B cell (primary cell): Measurements from ENCODE around the gene PRRX1. TPM values are rescaled to one million over a fixed set of nuclear protein-coding genes. Genes with fewer than 3 reads are reported as not detected.

ENCODE experiments used
- ATAC-seq: fragments of 200-7000 bp; cut with Tn5 transposase; one replicate; pipeline ENCODE4 v1.10.0; 2021; ENCODE audit warnings: low read depth, mild to moderate bottlenecking, moderate number of reproducible peaks, moderate library complexity
- CTCF ChIA-PET: fragments of 350-600 bp; sonication (Branson Sonifier 250); formaldehyde crosslinking; loops from one replicate; lab custom pipeline; 2021; ENCODE audit warnings: antibody characterized with exemption, inconsistent platforms; lab: Charles Lee
- POLR2A ChIA-PET: fragments of 350-600 bp; sonication (Branson Sonifier 250); formaldehyde crosslinking; loops from one replicate; lab custom pipeline; 2021; ENCODE audit warnings: antibody characterized with exemption; lab: Charles Lee
- DNase-seq: peaks from one replicate; pipeline ENCODE4 v3.0.0; 2013
- H2AFZ ChIP-seq: 2 replicates; pipeline ENCODE4 v1.6.1; 2012; ENCODE audit warnings: mild to moderate bottlenecking, low read depth, low read length; ENCODE audit not compliant: insufficient read depth, poor library complexity, severe bottlenecking
- H3K27ac ChIP-seq, 2 donors: 1 replicate in 1 of 2; 2 replicates in 1 of 2; pipeline ENCODE4 v1.5.1; 2012 to 2013; ENCODE audit warnings: low read length in 2 of 2, mild to moderate bottlenecking in 2 of 2, moderate library complexity in 1 of 2
- H3K27me3 ChIP-seq, 4 experiments: fragments of 200-600 bp in 1 of 4; sonication (generic) in 1 of 4; replicated peaks in 1 of 4; 1 replicate in 2 of 4; 2 replicates in 2 of 4; pipeline versions ENCODE4 v1.6.1 to v1.7.0; 2013 to 2016; ENCODE audit warnings: low read length in 3 of 4, mild to moderate bottlenecking in 2 of 4, mixed read lengths in 1 of 4, moderate library complexity in 1 of 4; ENCODE audit not compliant: insufficient read depth in 4 of 4, control insufficient read depth in 3 of 4; ENCODE audit errors: control extremely low read depth in 1 of 4
- H3K36me3 ChIP-seq, 2 experiments: replicated peaks in 1 of 2; 1 replicate in 1 of 2; 2 replicates in 1 of 2; pipeline versions ENCODE4 v1.6.1 to v1.7.1; 2013; ENCODE audit warnings: low read length in 1 of 2; ENCODE audit not compliant: insufficient read depth in 2 of 2, control insufficient read depth in 1 of 2; ENCODE audit errors: control extremely low read depth in 1 of 2, extremely low read depth in 1 of 2
- H3K4me1 ChIP-seq, 2 donors: fragments of 200-600 bp in 1 of 2; sonication (generic) in 1 of 2; 1 replicate in 1 of 2; 2 replicates in 1 of 2; pipeline versions ENCODE4 v1.5.1 to v1.6.1; 2013 to 2017; ENCODE audit warnings: low read length in 2 of 2; ENCODE audit not compliant: control insufficient read depth in 2 of 2, insufficient read depth in 2 of 2
- H3K4me2 ChIP-seq: replicated peaks from 2 replicates; pipeline ENCODE3; 2012; ENCODE audit warnings: mild to moderate bottlenecking, low read depth, low read length; ENCODE audit not compliant: poor library complexity, severe bottlenecking
- H3K4me3 ChIP-seq, 5 experiments: fragments of 200-600 bp in 1 of 5; sonication (generic) in 1 of 5; 1 replicate in 3 of 5; 2 replicates in 2 of 5; pipeline versions ENCODE4 v1.5.1 to v1.7.0; 2011 to 2016; ENCODE audit warnings: low read length in 4 of 5, mild to moderate bottlenecking in 4 of 5, low read depth in 2 of 5, control low read depth in 1 of 5, moderate library complexity in 1 of 5; ENCODE audit not compliant: insufficient read depth in 1 of 5; ENCODE audit errors: control extremely low read depth in 1 of 5, extremely low read depth in 1 of 5
- H3K79me2 ChIP-seq: fragments of 200-600 bp; sonication (generic); one replicate; pipeline ENCODE4 v1.6.0; 2016; ENCODE audit warnings: low read length; ENCODE audit not compliant: control insufficient read depth, insufficient read depth
- H3K9ac ChIP-seq: fragments of 200-600 bp; sonication (generic); 2 replicates; pipeline ENCODE4 v1.6.1; 2017; ENCODE audit warnings: mild to moderate bottlenecking, low read length, moderate library complexity
- H3K9me3 ChIP-seq, 3 donors: one replicate each; pipeline versions ENCODE4 v1.6.1 to v1.7.1; 2013; ENCODE audit warnings: low read length in 2 of 3; ENCODE audit not compliant: control insufficient read depth in 2 of 3, insufficient read depth in 1 of 3; ENCODE audit errors: control extremely low read depth in 1 of 3
- H4K20me1 ChIP-seq: 2 replicates; pipeline ENCODE4 v1.6.0; 2012; ENCODE audit warnings: mild to moderate bottlenecking, low read length; ENCODE audit not compliant: insufficient read depth, control insufficient read depth, poor library complexity, severe bottlenecking
- H3K27ac Mint-ChIP-seq: one replicate; pipeline ENCODE4 v1.8.0; 2021; ENCODE audit warnings: mixed read lengths
- H3K27me3 Mint-ChIP-seq: one replicate; pipeline ENCODE4 v1.8.0; 2021; ENCODE audit warnings: mixed read lengths
- H3K4me1 Mint-ChIP-seq: one replicate; pipeline ENCODE4 v1.8.0; 2021; ENCODE audit warnings: mixed read lengths
- H3K4me3 Mint-ChIP-seq: one replicate; pipeline ENCODE4 v1.8.0; 2021; ENCODE audit warnings: mixed read lengths
- H3K9me3 Mint-ChIP-seq: one replicate; pipeline ENCODE4 v1.8.0; 2022; ENCODE audit warnings: mixed read lengths; ENCODE audit not compliant: insufficient read depth
- EZH2 ChIP-seq: IDR thresholded peaks from 2 replicates; pipeline ENCODE4 v1.6.1; 2012; ENCODE audit warnings: borderline replicate concordance, low read depth, mild to moderate bottlenecking, moderate library complexity, low read length; ENCODE audit not compliant: insufficient read depth, poor library complexity, severe bottlenecking
- WGBS: methylation state at CpG from one replicate; pipeline ENCODE4 v1.1.5; 2013; ENCODE audit warnings: missing lambda C conversion rate; ENCODE audit not compliant: insufficient coverage; 5-methylcytosine and 5-hydroxymethylcytosine counted together
- intact Hi-C: fragments of 100-400 bp; cut with micrococcal nuclease; formaldehyde crosslinking; loops from one replicate; pipeline ENCODE4 v1.10.0; 2022
- polyA plus RNA-seq: library from polyadenylated mRNA; depleted of rRNA; stranded (reverse); fragments of >200 nt; gene quantifications from 2 replicates; pipeline ENCODE4 v1.2.3, GENCODE V29; 2012
- total RNA-seq, 2 donors: library from RNA; stranded (reverse); fragments of 120-200 nt in 1 of 2; gene quantifications; 1 replicate in 1 of 2; 2 replicates in 1 of 2; pipeline versions ENCODE4 v1.2.3 to v1.2.4, GENCODE V29; 2013 to 2022
- TF ChIP-seq, protein P1 (sequence below): fragments of 200-600 bp; IDR thresholded peaks from one replicate; pipeline ENCODE4 v1.8.0; 2022; ENCODE audit warnings: antibody characterized with exemption, mild to moderate bottlenecking

Gene PRRX1
- total and polyA plus RNA-seq, 2 donors (not counting 1 experiment from before 2014, with no cell fraction given), result not detected

DNA sequence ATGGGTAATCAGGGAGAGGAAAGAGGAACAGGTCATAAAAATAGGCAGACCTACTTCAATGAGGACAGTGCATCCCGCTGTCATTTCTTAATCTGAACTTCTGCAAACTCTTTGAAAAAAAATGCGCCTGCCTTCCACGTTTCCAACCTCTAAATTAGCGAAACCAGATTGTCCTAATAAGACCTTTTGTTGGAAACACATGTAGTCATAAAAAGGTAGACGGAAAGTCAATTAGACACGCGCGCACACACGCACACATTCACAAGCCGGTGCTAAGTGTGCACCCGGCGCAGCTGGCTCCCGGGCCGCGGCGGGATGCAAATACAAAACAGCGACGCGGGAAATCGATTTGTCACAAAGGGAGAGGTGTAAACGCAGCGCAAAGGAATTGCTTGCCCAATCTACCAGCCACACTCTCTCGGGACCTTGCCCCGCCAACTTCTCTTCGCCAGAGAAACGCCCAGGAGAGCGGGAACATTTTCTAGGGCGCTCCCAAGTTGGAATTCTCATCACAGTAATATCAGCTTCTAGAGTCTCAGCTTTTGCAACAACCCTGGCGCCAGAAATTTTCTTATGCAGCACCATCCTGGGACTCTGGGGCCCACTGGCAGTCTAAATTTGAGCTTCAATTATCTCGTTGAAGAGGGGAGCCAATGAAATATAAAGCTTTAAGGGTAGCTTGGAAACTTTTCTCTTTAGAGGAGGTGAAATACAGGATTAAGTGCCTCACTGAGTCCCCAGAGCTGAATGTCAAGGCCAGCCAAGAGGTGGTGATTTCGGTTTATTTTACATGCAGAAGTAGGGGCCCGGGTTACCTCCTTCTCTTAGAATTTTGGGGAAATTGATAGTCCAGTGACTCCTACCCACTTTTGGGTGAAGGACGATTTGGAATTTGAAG lies 4.5 kb downstream of the PRRX1 start:
- Histone ChIP-seq H3K27me3 (peaks cover 0 to 75% (median 30%) of the 10 kb centered on the region in 4 experiments), H3K9me3 (peaks cover 0 to 9% (median 0%) of the 10 kb centered on the region in 3 donors), H3K4me2 (no peak overlapping the region), H4K20me1 (no peaks in the 10 kb centered on the region), H3K79me2 (no peaks in the 10 kb centered on the region), H3K4me3 (no peak overlapping the region), H3K36me3 (no peaks in the 10 kb centered on the region), H3K4me1 (peaks cover 12 to 14% of the 10 kb centered on the region in 2 donors), H2AFZ (no peak overlapping the region), H3K9ac (no peak overlapping the region), H3K27ac (no peak overlapping the region)
- Mint-ChIP-seq H3K9me3 (no peaks in the 10 kb centered on the region), H3K27ac (no peak overlapping the region), H3K4me3 (no peak overlapping the region), H3K4me1 (peaks cover 6% of the 10 kb centered on the region), H3K27me3 (peaks cover 83% of the 10 kb centered on the region)
- no peak for TF ChIP-seq EZH2
- TF ChIP-seq, protein P1, sequence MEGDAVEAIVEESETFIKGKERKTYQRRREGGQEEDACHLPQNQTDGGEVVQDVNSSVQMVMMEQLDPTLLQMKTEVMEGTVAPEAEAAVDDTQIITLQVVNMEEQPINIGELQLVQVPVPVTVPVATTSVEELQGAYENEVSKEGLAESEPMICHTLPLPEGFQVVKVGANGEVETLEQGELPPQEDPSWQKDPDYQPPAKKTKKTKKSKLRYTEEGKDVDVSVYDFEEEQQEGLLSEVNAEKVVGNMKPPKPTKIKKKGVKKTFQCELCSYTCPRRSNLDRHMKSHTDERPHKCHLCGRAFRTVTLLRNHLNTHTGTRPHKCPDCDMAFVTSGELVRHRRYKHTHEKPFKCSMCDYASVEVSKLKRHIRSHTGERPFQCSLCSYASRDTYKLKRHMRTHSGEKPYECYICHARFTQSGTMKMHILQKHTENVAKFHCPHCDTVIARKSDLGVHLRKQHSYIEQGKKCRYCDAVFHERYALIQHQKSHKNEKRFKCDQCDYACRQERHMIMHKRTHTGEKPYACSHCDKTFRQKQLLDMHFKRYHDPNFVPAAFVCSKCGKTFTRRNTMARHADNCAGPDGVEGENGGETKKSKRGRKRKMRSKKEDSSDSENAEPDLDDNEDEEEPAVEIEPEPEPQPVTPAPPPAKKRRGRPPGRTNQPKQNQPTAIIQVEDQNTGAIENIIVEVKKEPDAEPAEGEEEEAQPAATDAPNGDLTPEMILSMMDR, result no peak
- no peak for ATAC-seq
- intact Hi-C loops, result no loop called here
- no peak for DNase-seq
- WGBS, result 11% methylated on average over 28 of the region's 33 CpGs
- ChIA-PET CTCF (no interaction called here), POLR2A (no interaction called here)

DNA sequence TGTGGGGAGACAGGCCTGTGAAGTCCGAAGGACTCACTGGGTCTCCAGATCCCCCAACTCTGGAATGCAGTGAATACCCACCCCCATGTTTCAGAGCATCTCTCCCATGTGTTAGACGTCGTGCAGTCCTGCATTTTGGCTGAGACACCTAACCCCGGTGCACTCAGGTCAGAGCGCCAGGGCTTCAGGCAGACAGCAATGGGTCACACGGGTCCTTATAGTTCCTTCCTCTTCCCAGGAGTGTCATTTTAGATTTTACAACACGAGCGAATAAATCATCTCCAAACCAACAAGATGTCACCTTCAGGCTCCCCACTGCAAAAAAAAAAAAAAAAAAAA lies 5.1 kb downstream of the PRRX1 start:
- Histone ChIP-seq H3K79me2 (no peaks in the 10 kb centered on the region), H2AFZ (no peak overlapping the region), H3K4me1 (peaks cover 12% of the 10 kb centered on the region in 2 donors), H3K27ac (no peak overlapping the region), H3K4me2 (no peak overlapping the region), H3K36me3 (no peaks in the 10 kb centered on the region), H3K4me3 (no peak overlapping the region), H3K9ac (no peak overlapping the region), H3K9me3 (peaks cover 0 to 9% (median 0%) of the 10 kb centered on the region in 3 donors), H4K20me1 (no peaks in the 10 kb centered on the region), H3K27me3 (peaks cover 0 to 69% (median 31%) of the 10 kb centered on the region in 4 experiments)
- no peak overlapping the region for H3K27ac Mint-ChIP-seq
- H3K27me3 Mint-ChIP-seq, result peaks cover 85% of the 10 kb centered on the region
- ChIA-PET CTCF (no interaction called here), POLR2A (no interaction called here)
- TF ChIP-seq EZH2, result no peak
- TF ChIP-seq, protein P1, result no peak
- intact Hi-C loops, result no loop called here
- WGBS, result 14% methylated on average over 7 of the region's 8 CpGs
- H3K9me3 Mint-ChIP-seq, result no peaks in the 10 kb centered on the region
- DNase-seq, result no peak
- ATAC-seq, result no peak
- no peak overlapping the region for H3K4me3 Mint-ChIP-seq
- peaks cover 6% of the 10 kb centered on the region for H3K4me1 Mint-ChIP-seq
